NB4 (cell line): ENCODE measurements around the gene LSM4.

Experiments used
- DNase-seq: peaks from one replicate; pipeline ENCODE4 v3.0.0; 2010; ENCODE audit warnings: low read depth
- H3K4me3 ChIP-seq: one replicate; pipeline ENCODE4 v1.5.1; 2011; ENCODE audit warnings: mild to moderate bottlenecking, low read depth, low read length, moderate library complexity
- MYC ChIP-seq: IDR thresholded peaks from 2 replicates; pipeline ENCODE4 v1.6.1; 2011; ENCODE audit warnings: low read depth, low read length
- POLR2A ChIP-seq: IDR thresholded peaks from 2 replicates; pipeline ENCODE4 v1.6.1; 2011; ENCODE audit warnings: mild to moderate bottlenecking; ENCODE audit not compliant: insufficient read length; ENCODE audit errors: extremely low read depth
- TF ChIP-seq, protein P1 (sequence below): IDR thresholded peaks from one replicate; pipeline ENCODE4 v1.5.1; 2012; ENCODE audit warnings: low read depth, low read length
- TF ChIP-seq, protein P2 (sequence below): IDR thresholded peaks from 2 replicates; pipeline ENCODE4 v1.6.1; 2011; ENCODE audit warnings: low read depth, low read length

LSM4 gene

DNA sequence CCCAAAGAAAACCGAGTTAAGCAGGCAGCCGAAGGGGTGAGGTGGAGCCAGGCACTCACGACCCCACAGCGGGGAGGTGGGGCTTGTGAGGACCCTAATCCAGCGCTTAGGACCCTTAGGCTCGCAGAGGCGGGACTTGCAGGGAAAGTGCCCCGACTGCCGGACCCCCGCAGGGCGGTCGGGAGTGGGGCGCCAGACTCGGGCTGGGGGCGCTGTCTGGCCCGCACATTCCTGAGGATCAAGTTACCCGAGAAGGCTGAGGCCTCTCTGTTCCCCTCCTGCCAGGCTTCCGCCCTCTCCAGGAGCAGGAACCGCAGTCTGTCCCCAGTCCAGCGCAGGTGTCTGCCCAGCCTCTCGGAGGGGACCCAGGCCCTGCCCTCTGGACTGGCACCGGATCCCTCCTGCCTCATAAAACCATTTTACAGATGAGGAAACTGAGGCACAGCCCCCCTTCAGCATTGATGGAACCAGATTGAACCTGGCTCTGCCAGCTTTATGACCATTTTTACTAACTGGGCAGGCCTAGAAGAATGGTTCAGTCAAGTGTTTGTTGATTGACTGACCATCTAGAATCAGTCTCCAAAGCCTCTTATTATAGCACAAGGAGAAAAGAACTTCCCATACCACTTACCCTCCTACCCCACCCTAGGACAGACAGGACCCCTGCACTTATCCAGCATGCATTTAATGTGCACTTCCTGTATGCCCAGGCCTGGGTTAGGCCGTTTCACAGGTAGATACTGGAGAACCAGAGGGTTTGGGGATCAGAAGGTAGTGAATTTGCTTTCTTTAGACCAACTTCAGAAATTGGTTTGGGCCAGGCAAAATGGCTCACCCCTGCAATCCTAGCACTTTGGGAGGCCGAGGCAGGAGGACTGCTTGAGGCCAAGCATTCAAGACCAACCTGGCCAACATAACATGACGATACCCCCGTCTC lies 34.8 kb downstream of the LSM4 start:
- DNase-seq, result no peak
- H3K4me3 ChIP-seq, result no peak overlapping the region

DNA sequence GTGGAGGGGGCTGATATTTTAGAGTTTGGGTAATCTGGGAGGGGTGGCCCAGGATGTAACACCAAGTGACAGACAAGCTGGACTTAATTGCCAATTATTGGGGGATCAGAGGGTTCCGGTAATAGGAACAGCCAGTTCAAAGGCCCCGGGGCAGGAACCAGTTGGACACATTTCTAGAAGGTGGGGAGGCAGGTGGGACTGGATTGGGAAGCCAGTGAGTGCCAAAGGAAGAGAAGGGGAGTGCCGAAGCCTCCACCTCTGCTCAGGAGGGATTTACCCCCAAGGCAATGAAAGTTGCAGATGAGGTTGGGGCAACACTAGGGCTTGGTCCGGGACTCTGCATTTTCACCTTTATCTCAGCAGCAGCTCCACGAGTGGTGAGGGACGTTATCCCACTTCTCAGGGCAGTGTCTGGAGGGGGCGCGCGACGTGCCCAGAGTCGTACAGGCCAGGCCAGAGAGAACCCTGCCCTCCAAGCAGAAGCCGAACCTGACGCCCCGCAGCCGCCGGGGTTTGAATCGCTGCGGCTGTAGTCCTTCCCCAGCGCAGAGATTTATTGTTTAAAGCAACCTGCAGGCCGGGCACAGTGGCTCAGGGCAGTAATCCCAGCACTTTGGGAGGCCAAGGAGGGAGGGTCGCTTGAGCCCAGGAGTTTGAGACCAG lies 35.8 kb downstream of the LSM4 start:
- TF ChIP-seq, protein P1, sequence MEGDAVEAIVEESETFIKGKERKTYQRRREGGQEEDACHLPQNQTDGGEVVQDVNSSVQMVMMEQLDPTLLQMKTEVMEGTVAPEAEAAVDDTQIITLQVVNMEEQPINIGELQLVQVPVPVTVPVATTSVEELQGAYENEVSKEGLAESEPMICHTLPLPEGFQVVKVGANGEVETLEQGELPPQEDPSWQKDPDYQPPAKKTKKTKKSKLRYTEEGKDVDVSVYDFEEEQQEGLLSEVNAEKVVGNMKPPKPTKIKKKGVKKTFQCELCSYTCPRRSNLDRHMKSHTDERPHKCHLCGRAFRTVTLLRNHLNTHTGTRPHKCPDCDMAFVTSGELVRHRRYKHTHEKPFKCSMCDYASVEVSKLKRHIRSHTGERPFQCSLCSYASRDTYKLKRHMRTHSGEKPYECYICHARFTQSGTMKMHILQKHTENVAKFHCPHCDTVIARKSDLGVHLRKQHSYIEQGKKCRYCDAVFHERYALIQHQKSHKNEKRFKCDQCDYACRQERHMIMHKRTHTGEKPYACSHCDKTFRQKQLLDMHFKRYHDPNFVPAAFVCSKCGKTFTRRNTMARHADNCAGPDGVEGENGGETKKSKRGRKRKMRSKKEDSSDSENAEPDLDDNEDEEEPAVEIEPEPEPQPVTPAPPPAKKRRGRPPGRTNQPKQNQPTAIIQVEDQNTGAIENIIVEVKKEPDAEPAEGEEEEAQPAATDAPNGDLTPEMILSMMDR, result no peak
- TF ChIP-seq, protein P2, sequence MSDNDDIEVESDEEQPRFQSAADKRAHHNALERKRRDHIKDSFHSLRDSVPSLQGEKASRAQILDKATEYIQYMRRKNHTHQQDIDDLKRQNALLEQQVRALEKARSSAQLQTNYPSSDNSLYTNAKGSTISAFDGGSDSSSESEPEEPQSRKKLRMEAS, result no peak
- TF ChIP-seq MYC, result no peak
- no peak for TF ChIP-seq POLR2A
- DNase-seq, result no peak
- no peak overlapping the region for H3K4me3 ChIP-seq

More for the DNA sequence above, 34.8 kb downstream of the LSM4 start:
- TF ChIP-seq, protein P1, result no peak
- TF ChIP-seq, protein P2, result no peak
- no peak for TF ChIP-seq MYC
- TF ChIP-seq POLR2A, result no peak

DNA sequence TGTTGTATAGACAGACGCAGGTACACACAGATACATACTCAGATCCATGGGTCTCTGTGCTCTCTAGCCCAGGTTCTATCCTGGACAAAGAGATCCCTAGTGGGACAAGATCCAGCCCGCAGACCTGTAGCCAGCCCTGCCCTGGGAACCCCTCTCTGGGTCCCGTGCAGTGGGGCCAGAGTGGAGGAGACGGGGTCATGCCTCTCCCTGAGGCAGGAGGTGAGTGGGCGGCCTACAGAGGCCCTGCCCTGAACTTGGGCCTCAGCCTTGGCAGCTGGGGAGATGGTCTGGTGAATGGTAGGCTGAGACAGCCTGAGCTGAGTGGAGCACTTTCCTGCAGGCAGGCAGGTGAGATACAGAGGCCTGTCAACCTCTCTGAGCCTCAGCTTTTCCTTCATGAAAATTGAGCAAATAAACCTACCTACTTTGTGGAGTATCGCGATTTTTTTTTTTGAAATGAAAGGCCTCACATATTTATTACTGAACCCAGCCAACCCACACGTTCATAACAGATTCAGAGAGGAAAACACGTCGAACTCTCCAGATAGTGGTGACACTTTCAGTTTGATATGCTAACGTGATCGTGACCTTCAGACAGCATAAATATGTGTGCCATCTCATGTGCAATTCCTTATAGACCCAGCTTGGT lies 38.0 kb downstream of the LSM4 start:
- TF ChIP-seq MYC, result no peak
- TF ChIP-seq, protein P2, result no peak
- TF ChIP-seq, protein P1, result no peak
- no peak for TF ChIP-seq POLR2A
- no peak for DNase-seq
- no peak overlapping the region for H3K4me3 ChIP-seq

DNA sequence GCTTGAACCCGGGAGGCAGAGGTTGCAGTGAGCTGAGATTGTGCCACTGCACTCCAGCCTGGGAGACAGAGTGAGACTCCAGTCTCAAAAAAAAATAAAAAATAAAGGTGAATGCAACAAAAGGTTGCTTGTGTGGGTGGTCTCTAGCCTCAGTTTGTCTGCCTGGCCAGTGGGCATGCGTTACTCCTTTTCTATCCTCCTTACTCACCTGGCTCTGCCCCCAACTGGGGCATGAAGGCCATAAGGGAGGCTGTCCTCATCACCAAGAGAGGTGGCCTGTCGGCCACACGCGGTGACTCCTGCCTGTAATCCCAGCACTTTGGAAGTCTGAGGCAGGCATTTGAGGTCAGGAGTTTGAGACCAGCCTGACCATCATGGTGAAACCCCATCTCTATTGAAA lies 39.5 kb downstream of the LSM4 start:
- no peak overlapping the region for H3K4me3 ChIP-seq
- TF ChIP-seq, protein P2, result no peak
- TF ChIP-seq, protein P1, result no peak
- TF ChIP-seq MYC, result no peak
- no peak for TF ChIP-seq POLR2A
- DNase-seq, result no peak

DNA sequence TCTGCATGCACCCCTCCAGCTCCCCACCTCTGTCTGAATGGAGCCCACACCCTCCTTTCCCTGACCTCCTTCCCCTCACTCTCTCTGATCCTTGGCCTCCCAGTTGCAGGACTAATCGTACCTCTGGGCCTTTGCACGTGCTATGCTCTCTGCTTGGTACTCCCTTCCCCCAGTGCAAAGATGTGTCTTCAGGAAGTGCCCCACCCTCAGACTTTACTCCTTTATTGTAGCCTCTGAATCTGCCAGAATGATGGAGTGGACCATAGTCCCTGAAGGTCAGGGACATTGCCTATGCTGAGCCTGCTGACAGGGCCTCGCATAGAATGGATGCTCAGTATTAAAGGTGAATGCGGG lies 40.1 kb downstream of the LSM4 start:
- TF ChIP-seq, protein P1, result no peak
- TF ChIP-seq, protein P2, result peak; percentile 29; the same call in 1 of the 2 replicates
- H3K4me3 ChIP-seq, result peak overlapping the region; percentile 74
- DNase-seq, result peak; percentile 41
